GM19467 (cell line): ENCODE measurements around the gene POP5.
"Not testable (repeated sequence)": the region's sequence is repeated elsewhere in the genome, so short reads cannot be mapped to it uniquely, and the experiment has no call there.

Source experiments
- ATAC-seq: cut with Tn5 transposase; IDR thresholded peaks from one replicate; pipeline ENCODE4 v1.9.1; 2021; ENCODE audit warnings: mild to moderate bottlenecking, moderate library complexity; ENCODE audit not compliant: unreplicated experiment

POP5 gene, protein sequence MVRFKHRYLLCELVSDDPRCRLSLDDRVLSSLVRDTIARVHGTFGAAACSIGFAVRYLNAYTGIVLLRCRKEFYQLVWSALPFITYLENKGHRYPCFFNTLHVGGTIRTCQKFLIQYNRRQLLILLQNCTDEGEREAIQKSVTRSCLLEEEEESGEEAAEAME

DNA sequence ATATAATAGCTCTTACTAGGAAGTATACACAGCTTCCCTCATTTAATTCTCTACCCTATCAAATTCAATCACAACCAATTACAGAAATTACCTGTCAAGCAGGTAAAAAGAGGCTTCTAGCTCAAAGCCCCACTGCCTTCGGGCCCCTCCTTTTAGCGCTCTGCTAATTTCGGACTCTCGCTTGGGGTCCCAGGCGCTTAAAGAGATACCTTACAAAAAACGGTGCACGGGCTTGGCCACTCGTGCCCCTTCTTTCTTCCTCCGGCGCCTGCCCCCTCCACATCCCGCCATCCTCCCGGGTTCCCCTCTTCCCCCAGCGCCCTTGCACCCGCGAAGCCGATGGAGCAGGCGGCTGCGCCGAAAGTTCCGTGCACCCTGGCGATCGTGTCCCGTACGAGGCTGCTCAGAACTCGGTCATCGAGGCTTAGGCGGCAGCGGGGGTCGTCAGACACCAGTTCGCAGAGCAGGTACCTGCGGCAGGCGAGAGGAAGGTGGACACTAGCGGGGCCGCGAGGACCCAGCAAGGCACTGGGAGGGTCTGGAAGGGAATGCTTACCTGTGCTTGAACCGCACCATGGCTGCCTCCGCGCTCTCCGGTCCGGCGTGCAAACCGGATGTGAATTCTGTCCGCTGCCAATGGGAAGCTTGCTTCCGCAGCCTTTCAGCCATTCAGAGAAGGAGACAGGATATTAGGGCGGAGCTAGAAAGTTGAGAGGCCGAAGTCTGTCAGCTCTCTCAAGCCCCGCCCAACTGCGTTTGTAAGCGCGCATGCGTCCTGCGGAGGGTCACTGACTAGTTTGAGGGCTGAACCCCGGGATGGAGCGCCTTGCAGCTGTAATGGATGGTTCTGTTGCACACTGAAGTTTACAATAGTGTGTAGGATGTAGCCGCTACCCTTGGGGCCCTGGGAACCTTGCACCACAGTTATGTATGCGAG is at the start of gene POP5:
POP5 (minus strand) TSS at position 616 of the 937 bp plus-strand sequence; CDS start at position 576, 40 bp downstream.
- ATAC-seq: peak; percentile 90

DNA sequence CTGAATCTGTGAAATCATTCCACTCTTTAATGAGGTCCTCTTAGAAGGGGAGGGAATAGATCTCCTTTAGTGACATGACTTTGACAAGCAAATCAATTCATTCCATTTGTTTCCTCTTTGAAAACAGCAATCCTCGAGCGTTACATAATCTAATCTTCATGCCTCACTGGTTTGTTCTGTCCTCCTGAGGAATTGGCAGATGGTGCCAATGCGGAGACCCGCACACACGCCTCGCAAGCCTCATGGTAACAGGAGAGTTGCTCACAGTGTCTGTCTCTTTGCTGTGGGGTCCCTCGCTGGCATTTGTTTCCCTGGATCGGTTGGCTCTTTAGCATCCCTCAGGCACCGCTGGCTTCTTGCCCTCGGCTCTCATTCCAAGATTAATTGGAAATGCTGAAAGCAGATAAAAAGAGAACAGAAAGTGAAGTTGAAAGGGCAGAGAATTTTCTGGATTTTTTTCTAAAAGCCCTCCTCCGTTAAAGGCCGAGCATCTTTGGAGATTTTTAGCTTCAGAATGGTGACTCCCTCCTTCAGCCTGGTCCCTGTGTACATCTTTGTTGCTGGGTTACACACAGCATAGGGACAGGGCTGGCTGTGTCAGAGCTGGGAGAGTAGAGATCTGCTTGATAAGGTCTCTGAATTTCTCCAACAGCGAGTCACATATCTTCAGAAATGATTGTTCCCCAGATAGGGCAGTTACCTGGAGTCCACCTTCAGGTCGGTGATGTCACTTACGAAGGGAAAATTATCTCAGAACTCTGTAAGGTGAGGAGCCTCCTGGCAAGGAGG is 49.1 kb upstream of the POP5 start:
- no peak for ATAC-seq

DNA sequence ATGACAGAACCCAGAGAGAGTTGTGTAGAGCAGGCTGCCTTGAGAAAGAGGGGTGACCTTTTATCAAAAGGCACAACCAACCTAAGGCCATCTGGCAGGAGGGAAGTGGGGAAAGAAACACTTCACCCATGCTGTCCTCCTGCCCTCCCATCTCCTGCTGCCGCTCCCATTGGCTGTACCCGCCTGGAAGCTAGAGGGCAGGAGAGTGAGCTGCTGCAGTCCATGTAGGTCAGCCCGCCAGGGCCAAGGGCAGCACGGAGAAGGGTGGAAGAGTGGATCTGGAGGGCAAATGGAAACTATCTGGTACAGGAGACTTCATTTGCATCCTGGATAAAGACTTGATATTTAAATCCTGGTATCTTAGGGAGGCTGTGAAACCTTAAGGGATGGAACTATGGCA is 47.7 kb upstream of the POP5 start:
- ATAC-seq: no peak

GRCh38 chr12:120625557-120626419 is 44.6 kb upstream of the POP5 start:
- no peak for ATAC-seq

GRCh38 chr12:120620624-120621023 is 39.4 kb upstream of the POP5 start:
- no peak for ATAC-seq

DNA sequence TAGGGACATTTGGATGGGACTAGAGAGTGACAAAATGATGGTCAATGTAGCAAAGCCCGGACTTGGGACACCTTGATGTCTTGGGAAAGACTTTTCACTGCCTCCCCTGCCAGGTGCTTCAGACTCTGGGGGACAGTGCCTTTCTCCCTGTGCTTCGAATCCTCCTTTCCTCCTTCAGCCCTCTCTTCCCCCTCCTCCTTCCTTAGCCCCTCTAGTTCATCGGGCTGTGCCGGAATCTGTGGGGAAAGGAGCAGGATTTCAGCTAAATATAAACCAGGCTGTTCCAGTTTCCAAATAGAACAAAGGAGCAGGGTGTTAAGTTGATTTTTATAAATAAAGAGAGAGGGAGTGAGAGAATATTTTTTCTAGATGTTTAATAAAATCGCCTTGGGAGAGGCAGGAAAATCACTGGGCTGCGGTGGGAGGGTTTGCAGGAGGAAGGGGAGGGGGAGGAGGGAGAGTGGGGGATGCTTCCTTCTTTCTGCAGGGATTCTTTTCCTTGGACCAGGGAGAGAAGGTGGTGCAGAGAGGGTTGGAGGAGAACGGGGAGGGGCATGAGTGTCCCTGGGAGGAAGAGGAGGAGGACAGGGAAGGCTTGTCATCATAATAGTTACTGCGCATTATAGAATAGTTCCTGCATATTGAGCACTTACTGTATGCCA is 37.9 kb upstream of the POP5 start:
- no peak for ATAC-seq

- ATAC-seq: not testable (repeated sequence)
These were observed 36.6 kb upstream of the POP5 start for GRCh38 chr12:120617767-120618166.

DNA sequence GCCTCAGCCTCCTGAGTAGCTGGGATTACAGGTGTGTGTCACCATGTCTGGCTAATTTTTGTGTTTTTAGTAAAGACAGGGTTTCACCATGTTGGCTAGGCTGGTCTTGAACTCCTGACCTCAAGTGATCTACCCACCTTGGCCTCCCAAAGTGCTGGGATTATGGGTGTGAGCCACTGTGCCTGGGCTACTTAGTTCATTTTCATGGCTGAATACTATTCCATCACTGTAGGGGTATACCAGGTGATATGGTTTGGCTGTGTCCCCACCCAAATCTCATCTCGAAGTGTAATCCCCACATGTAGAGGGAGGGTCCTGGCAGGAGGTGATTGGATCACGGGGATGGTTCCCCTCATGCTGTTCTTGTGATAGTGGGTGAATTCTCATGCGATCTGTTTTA is 36.0 kb upstream of the POP5 start:
- not testable (repeated sequence) for ATAC-seq

GRCh38 chr12:120614848-120615247 is 33.6 kb upstream of the POP5 start:
- ATAC-seq: no peak

- ATAC-seq: not testable (repeated sequence)
These were observed 30.3 kb upstream of the POP5 start for GRCh38 chr12:120611534-120611933.

- ATAC-seq: no peak
These were observed 29.4 kb upstream of the POP5 start for GRCh38 chr12:120610560-120610959.

GRCh38 chr12:120602416-120602815 is 21.2 kb upstream of the POP5 start:
- ATAC-seq: not testable (repeated sequence)

DNA sequence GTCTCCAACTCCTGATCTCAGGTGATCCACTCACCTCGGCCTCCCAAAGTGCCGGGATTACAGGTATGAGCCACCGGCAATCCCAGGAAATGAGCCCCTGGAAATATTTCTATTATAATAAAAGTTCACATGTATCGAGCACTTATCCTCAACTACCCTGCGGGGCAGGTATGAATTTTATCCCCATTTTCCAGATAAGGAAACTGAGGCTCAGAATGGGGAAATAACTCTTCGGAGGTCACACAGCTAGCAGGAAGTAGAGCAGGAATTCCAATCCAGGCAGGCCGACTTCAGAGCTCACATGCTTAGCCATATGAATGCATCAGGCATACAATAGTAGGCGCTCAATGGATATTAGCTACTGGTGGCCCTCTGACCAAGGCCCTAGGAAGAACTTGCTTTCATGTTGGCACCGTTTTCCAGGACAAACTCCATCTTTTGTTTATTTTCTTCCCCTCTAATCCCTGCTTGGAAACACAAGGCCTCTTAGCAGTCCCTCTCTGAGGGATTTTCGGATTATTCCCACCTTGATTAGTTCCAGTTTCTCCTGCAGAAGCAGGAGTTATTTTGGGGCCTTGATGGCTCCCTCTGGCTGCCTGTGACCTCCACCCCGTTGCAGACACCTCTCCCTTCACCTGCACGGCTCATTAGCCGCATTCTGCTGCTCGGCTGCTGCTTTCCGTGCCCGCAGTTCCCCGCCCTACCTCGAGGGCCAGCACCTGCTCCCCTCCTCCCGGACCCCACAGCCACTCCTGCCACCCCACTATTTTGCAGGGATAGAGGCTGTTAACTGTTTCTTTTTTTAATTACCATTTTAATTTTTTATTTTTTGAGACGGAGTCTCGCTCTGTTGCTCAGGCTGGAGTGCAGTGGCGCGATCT is 18.7 kb upstream of the POP5 start:
- no peak for ATAC-seq

DNA sequence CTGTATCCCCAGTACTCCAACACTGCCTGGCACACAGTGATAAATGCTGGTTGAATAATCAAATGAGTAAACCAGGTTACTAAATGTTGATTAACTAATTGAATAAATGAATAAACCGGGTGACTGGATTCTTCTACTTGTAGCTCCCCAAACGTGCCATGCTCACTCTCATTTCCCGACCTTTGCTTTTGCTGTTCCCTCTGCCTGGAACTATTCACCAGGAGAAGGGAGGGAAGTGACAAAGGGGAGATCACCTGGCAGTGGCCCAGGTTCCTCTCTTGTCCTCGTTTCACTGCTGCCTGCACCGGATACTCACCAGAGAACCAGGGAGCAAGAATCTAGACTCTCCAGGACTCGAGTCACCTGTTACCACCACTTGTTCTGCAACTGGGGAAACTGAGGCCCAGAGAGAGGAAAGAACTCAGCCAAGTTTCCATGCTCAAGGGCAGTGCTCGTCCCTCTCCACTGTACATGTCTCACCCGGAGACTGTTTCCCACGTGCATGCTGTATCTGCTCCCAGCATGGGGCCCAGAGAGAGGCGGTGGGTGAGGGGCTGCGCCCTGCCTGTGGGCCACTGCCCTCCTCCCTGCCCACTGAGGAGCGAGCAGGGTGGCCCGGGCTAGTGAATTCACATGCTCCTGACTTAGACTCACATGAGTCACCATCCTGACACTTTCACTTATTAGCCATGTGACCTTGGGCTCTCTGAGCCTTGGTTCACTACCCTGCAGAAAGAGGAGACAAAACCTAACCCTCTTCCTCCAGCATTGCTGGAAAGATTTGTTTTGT is 17.7 kb upstream of the POP5 start:
- no peak for ATAC-seq

- ATAC-seq: no peak
These were observed 16.7 kb upstream of the POP5 start for GRCh38 chr12:120597861-120598260.

- ATAC-seq: no peak
These were observed 15.7 kb upstream of the POP5 start for GRCh38 chr12:120596901-120597300.

DNA sequence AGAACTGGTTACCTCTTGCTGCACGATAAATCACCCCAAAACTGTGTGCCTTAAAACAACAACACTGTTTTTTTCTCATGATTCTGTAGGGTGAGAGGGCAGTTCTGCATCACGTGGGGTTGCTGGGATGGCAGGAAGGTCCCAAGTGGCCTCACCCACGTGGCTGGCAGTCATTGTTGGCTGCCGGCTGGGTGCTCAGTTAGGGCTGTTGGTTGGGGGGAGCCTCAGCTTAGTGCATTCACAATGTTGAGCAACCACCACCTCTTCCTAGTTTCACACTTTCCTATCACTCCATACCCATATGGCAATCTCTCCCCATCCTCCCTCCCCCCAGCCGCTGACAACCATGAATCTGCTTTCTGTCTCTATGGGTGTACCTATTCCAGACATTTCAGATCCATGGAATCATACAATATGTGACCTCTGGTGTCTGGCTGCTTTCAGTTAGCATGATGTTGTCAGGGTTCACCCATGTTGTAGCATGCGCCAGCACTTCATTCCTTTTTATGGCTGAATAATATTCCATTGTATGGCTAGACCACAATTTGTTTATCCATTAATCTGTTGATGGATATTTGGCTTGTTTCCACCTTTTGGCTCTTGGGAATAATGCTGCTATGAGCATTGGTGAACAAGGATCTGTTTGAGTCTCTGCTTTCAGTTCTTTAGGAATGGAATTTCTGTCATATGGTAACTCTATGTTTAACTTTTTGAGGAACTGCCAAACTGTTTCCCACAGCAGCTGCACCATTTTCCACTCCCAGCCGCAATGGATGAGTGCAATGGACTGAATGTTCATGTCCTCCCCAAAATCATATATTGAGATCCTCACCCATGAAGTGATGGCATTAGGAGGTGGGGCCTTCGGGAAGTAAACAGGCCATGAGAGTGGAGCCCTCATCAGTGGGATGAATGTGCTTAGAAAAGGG is 11.2 kb upstream of the POP5 start:
- ATAC-seq: no peak
